K562 (cell line): ENCODE results near the gene COQ10B. TPM values are rescaled to one million over a fixed set of nuclear protein-coding genes. Genes with fewer than 3 reads are reported as not detected.

Source experiments
- ATF1 ChIP-seq, 2 experiments: fragments of 450-650 bp in 1 of 2; IDR thresholded peaks; 2 replicates each; pipeline ENCODE4 v1.6.1; 2016; ENCODE audit warnings: missing compliant biosample characterization in 1 of 2, missing genetic modification characterization in 1 of 2
- BMI1 ChIP-seq: fragments of 150-350 bp; IDR thresholded peaks from 2 replicates; pipeline ENCODE4 v1.6.1; 2014; ENCODE audit warnings: low read length
- E2F3 ChIP-seq: fragments of 250-450 bp; sonication (Bioruptor Pico); IDR thresholded peaks from 2 replicates; pipeline ENCODE4 v1.4.0; 2020; ENCODE audit warnings: mild to moderate bottlenecking
- FIP1L1 ChIP-seq: fragments of 200-400 bp; formaldehyde crosslinking; IDR thresholded peaks from 2 replicates; pipeline ENCODE4 v1.6.1; 2018; ENCODE audit warnings: mild to moderate bottlenecking, low read depth, low read length; ENCODE audit not compliant: poor library complexity, severe bottlenecking
- FOXK1 ChIP-seq: sonication (generic); formaldehyde crosslinking; IDR thresholded peaks from 2 replicates; pipeline ENCODE4 v1.8.0; 2022; ENCODE audit warnings: missing genetic modification reagents, mild to moderate bottlenecking, borderline replicate concordance
- HBP1 ChIP-seq: fragments of 450-650 bp; formaldehyde crosslinking; IDR thresholded peaks from 2 replicates; pipeline ENCODE4 v1.4.0; 2022; ENCODE audit warnings: missing genetic modification characterization
- HMGXB4 ChIP-seq: sonication (generic); formaldehyde crosslinking; IDR thresholded peaks from 2 replicates; pipeline ENCODE4 v1.8.1; 2023; ENCODE audit warnings: mild to moderate bottlenecking, missing genetic modification reagents
- KDM2B ChIP-seq: fragments of 250-450 bp; sonication (Bioruptor Pico); IDR thresholded peaks from 2 replicates; pipeline ENCODE4 v1.8.0; 2021; ENCODE audit warnings: mild to moderate bottlenecking, moderate library complexity
- KHSRP ChIP-seq: fragments of 450-650 bp; IDR thresholded peaks from 2 replicates; pipeline ENCODE4 v1.6.1; 2017
- MNT ChIP-seq, 2 experiments: fragments of 450-650 bp; conservative IDR thresholded peaks; 2 replicates each; pipeline ENCODE4 v1.6.1; 2017; ENCODE audit warnings: mild to moderate bottlenecking in 2 of 2, moderate library complexity in 2 of 2
- MTA2 ChIP-seq: fragments of 450-650 bp; IDR thresholded peaks from 2 replicates; pipeline ENCODE4 v1.6.1; 2016; ENCODE audit warnings: low read depth
- NBN ChIP-seq: fragments of 450-650 bp; IDR thresholded peaks from 2 replicates; pipeline ENCODE4 v1.6.1; 2016; ENCODE audit warnings: low read depth, mild to moderate bottlenecking
- PCBP1 ChIP-seq: fragments of 200-400 bp; formaldehyde crosslinking; IDR thresholded peaks from 2 replicates; pipeline ENCODE4 v1.6.1; 2018; ENCODE audit warnings: mild to moderate bottlenecking, low read depth, low read length; ENCODE audit not compliant: poor library complexity, severe bottlenecking
- RCOR1 ChIP-seq, 2 experiments: IDR thresholded peaks; 2 replicates each; pipeline ENCODE4 v1.6.1; 2012; ENCODE audit warnings: low read depth in 2 of 2, low read length in 2 of 2, borderline replicate concordance in 1 of 2, improper control_type of control experiment in 1 of 2
- TAF9B ChIP-seq: fragments of 450-650 bp; IDR thresholded peaks from 2 replicates; pipeline ENCODE4 v1.6.1; 2018; ENCODE audit warnings: mild to moderate bottlenecking; ENCODE audit not compliant: partially characterized antibody
- ZFP91 ChIP-seq: sonication (generic); formaldehyde crosslinking; IDR thresholded peaks from 2 replicates; pipeline ENCODE4 v1.8.0; 2022; ENCODE audit warnings: mild to moderate bottlenecking, missing genetic modification reagents
- ZNF75A ChIP-seq: fragments of 450-650 bp; formaldehyde crosslinking; IDR thresholded peaks from 2 replicates; pipeline ENCODE4 v1.4.0; 2020; ENCODE audit warnings: mild to moderate bottlenecking
- polyA plus RNA-seq, 8 experiments: library from polyadenylated mRNA; depleted of rRNA in 4 of 8; stranded (reverse) in 5 of 8; unstranded in 3 of 8; fragments of >200 nt; fragmentation: Nextera tagmentation in 2 of 8; fragmentation: Illumina TruSeq in 1 of 8; extraction: Ambion mirVana in 2 of 8; extraction: Trizol in 1 of 8; gene quantifications; 2 replicates each; pipeline versions ENCODE4 v1.2.1 to v1.2.3, GENCODE V29; 2011 to 2014; ENCODE audit warnings: inconsistent platforms in 1 of 8, missing spikeins in 1 of 8
- total RNA-seq, 7 experiments: library from RNA; depleted of rRNA in 6 of 7; stranded (reverse); fragments of >200 nt in 6 of 7; fragmentation: Illumina TruSeq in 2 of 7; extraction: Trizol in 2 of 7; gene quantifications; 2 replicates each; pipeline versions ENCODE4 v1.2.1 to v1.2.3, GENCODE V29; 2011 to 2021; ENCODE audit warnings: low replicate concordance in 1 of 7
- TF ChIP-seq, protein P1 (sequence below): fragments of 450-650 bp; IDR thresholded peaks from 2 replicates; pipeline ENCODE4 v1.6.1; 2016; ENCODE audit warnings: mild to moderate bottlenecking

Gene COQ10B
- total and polyA plus RNA-seq, 9 of the 15 experiments (the other 6 are each of a cell fraction or from before 2014, with no cell fraction given), result 3.1 to 13.1 (median 7.7) TPM

DNA sequence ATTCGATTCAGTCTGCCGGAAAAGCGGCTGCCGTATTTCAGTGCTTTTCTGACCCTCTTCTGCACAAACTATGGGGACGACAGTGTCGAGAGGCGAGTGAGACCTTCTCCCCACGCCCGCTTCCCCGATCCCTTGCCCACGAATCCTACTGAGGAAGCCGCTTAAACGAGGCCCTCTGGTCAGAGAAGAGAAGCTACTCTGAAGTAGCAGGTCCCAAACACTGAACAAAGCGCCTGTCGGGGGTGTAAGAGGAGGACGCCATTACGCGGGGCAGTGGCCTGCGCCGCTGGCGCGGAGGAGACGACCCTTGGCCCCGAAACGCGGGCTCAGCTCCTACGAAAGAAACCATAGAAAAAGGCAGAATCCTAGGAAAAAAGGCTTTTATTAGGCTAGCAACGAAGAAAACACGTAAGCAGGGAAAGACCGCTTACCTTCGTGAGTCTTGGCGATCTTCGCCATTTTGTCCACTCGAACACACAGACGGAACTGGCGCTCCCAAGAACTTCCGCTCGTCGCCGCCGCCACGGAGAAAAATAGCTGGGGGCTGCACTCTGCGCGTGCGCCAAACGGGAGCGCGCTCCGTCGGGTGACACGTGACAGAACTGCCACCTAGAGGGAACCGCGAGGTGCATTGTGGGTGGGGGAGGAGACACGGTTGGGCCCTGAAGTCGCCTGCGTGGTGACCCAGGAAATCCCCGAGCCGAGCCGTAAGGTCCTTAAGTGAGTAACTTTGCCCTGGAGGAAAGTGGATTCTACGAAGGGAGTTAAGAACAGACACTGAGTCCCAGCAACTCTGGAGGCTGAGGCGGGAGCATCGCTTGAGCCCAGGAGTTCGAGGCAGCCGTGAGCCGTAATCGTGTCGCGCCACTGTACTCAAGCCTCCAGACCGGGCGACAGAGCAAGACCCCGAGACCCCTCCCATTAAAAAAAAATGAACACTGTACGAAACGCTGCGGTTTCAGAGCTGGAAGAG is 18.5 kb upstream of the COQ10B start, which contains the start of gene SF3B1 (continued):
- no peak for TF ChIP-seq ZFP91 (CRISPR knock-in tag)
- no peak for TF ChIP-seq NBN
- TF ChIP-seq KDM2B (CRISPR knock-in tag), result no peak
- no peak for TF ChIP-seq KHSRP
- no peak for TF ChIP-seq ATF1 (CRISPR knock-in tag; IDR thresholded peaks at IDR 0.05)
- peak; percentile 71 for TF ChIP-seq ATF1 (tag; IDR thresholded peaks at IDR 0.05)
- TF ChIP-seq TAF9B, result peak; percentile 85
- TF ChIP-seq FOXK1 (CRISPR knock-in tag), result no peak
- TF ChIP-seq BMI1, result no peak
- no peak for TF ChIP-seq ZNF75A
- TF ChIP-seq FIP1L1, result no peak
- TF ChIP-seq RCOR1 (IDR thresholded peaks at IDR 0.05; ENCODE audit: borderline replicate concordance in 1 of 2, low read depth in 2 of 2, low read length in 2 of 2), result no peak
- no peak for TF ChIP-seq HBP1 (CRISPR knock-in tag)
- no peak for TF ChIP-seq HMGXB4 (CRISPR knock-in tag)
- no peak for TF ChIP-seq PCBP1
- peak; percentile 75 to 83 for TF ChIP-seq MNT (conservative IDR thresholded peaks at IDR 0.05)
- TF ChIP-seq MTA2, result no peak
- TF ChIP-seq E2F3, result no peak
- TF ChIP-seq, protein P1, sequence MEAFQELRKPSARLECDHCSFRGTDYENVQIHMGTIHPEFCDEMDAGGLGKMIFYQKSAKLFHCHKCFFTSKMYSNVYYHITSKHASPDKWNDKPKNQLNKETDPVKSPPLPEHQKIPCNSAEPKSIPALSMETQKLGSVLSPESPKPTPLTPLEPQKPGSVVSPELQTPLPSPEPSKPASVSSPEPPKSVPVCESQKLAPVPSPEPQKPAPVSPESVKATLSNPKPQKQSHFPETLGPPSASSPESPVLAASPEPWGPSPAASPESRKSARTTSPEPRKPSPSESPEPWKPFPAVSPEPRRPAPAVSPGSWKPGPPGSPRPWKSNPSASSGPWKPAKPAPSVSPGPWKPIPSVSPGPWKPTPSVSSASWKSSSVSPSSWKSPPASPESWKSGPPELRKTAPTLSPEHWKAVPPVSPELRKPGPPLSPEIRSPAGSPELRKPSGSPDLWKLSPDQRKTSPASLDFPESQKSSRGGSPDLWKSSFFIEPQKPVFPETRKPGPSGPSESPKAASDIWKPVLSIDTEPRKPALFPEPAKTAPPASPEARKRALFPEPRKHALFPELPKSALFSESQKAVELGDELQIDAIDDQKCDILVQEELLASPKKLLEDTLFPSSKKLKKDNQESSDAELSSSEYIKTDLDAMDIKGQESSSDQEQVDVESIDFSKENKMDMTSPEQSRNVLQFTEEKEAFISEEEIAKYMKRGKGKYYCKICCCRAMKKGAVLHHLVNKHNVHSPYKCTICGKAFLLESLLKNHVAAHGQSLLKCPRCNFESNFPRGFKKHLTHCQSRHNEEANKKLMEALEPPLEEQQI, result no peak
